Measurements from ENCODE around the gene ZNF165. TPM values are rescaled to one million over a fixed set of nuclear protein-coding genes. Genes with fewer than 3 reads are reported as not detected.

The ZNF165 gene
- total RNA-seq, 2 experiments from 2014 or later: 5.1 to 5.5 TPM

DNA sequence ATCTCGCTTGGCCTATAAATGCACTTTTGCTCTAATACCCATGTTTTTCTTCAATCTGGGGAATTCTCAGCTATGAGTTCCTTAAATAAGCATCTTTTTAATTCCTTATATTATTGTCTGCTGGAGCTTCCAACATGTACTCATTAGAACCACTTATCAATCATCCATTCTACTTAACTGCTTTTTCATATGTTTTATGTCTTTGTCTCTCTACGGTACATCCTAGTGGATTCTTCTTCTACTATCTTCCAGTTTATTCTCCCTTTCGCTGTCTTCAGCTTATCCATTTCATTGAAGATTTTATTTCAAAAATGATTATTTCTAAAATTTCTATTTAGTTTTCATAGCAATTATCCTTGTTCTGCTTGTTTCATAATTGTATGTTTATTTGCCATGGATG, 31.6 kb downstream of the ZNF165 start:
- ChIA-PET CTCF (no interaction called here), POLR2A (no interaction called here)

DNA sequence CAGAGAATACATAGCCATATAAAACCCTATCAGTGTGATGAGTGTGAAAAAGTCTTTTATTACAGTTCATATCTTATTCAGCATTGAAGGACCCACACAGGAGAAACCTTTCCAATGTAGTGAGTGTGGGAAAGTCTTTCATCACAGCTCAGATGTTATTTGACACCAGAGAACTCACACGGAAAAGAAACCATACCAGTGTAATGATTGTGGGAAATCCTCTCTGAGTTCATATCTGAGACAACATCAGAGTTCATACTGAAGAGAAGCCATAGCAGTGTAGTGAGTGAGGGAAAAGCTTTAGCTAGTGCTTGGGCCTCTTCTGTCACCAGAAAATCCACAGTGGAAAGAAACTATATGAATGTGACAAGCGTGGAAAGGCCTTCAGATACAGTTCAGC, 35.4 kb downstream of the ZNF165 start:
- Histone ChIP-seq H3K36me3 (ENCODE audit: insufficient read depth, low read length) (peaks cover 50% of the 10 kb centered on the region), H3K9me3 (ENCODE audit: control insufficient read depth in 1 of 2, insufficient read depth in 1 of 2, low read length in 2 of 2) (no peaks in the 10 kb centered on the region), H3K27ac (ENCODE audit: low read depth in 1 of 2, low read length in 2 of 2) (no peak overlapping the region), H3K4me1 (ENCODE audit: insufficient read depth, low read length) (no peaks in the 10 kb centered on the region), H3K27me3 (ENCODE audit: control insufficient read depth in 1 of 2, insufficient read depth in 2 of 2, low read length in 2 of 2) (no peaks in the 10 kb centered on the region), H3K4me3 (ENCODE audit: low read length) (no peak overlapping the region)
- ATAC-seq (ENCODE audit: poor library complexity) (no peak), DNase-seq (no peak)
- Mint-ChIP-seq H3K4me1 (ENCODE audit: low read depth) (no peaks in the 10 kb centered on the region), H3K4me3 (no peak overlapping the region), H3K9me3 (no peaks in the 10 kb centered on the region), H3K27me3 (no peaks in the 10 kb centered on the region), H3K27ac (no peak overlapping the region), H3K36me3 (ENCODE audit: low read depth) (peaks cover 53% of the 10 kb centered on the region)
- intact Hi-C loops (cut with DNase I, micrococcal nuclease): no loop called here
- TF ChIP-seq, protein P1, sequence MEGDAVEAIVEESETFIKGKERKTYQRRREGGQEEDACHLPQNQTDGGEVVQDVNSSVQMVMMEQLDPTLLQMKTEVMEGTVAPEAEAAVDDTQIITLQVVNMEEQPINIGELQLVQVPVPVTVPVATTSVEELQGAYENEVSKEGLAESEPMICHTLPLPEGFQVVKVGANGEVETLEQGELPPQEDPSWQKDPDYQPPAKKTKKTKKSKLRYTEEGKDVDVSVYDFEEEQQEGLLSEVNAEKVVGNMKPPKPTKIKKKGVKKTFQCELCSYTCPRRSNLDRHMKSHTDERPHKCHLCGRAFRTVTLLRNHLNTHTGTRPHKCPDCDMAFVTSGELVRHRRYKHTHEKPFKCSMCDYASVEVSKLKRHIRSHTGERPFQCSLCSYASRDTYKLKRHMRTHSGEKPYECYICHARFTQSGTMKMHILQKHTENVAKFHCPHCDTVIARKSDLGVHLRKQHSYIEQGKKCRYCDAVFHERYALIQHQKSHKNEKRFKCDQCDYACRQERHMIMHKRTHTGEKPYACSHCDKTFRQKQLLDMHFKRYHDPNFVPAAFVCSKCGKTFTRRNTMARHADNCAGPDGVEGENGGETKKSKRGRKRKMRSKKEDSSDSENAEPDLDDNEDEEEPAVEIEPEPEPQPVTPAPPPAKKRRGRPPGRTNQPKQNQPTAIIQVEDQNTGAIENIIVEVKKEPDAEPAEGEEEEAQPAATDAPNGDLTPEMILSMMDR (IDR thresholded peaks at IDR 0.05): no peak
- CTCF ChIA-PET: no interaction called here
- POLR2A ChIA-PET: interaction anchor here (1.0 kb wide), 1 partner anchor 11 kb away, joined by 3 read pairs; no protein-coding TSS in a partner anchor

More for the DNA sequence above, 31.6 kb downstream of the ZNF165 start:
- H3K36me3 ChIP-seq (ENCODE audit: insufficient read depth, low read length): peaks cover 28% of the 10 kb centered on the region
- no peak overlapping the region for H3K27ac ChIP-seq (ENCODE audit: low read depth in 1 of 2, low read length in 2 of 2)
- DNase-seq (no peak), ATAC-seq (ENCODE audit: poor library complexity) (no peak)
- no peak overlapping the region for H3K4me3 Mint-ChIP-seq
- H3K4me3 ChIP-seq (ENCODE audit: low read length): no peak overlapping the region
- H3K9me3 ChIP-seq (ENCODE audit: control insufficient read depth in 1 of 2, insufficient read depth in 1 of 2, low read length in 2 of 2): no peaks in the 10 kb centered on the region
- no peaks in the 10 kb centered on the region for H3K9me3 Mint-ChIP-seq
- no peaks in the 10 kb centered on the region for H3K4me1 Mint-ChIP-seq (ENCODE audit: low read depth)
- no peak overlapping the region for H3K27ac Mint-ChIP-seq
- intact Hi-C loops (cut with DNase I, micrococcal nuclease): no loop called here
- H3K27me3 Mint-ChIP-seq: no peaks in the 10 kb centered on the region
- no peaks in the 10 kb centered on the region for H3K27me3 ChIP-seq (ENCODE audit: control insufficient read depth in 1 of 2, insufficient read depth in 2 of 2, low read length in 2 of 2)
- TF ChIP-seq, protein P1 (IDR thresholded peaks at IDR 0.05): no peak
- no peaks in the 10 kb centered on the region for H3K4me1 ChIP-seq (ENCODE audit: insufficient read depth, low read length)
- peaks cover 22% of the 10 kb centered on the region for H3K36me3 Mint-ChIP-seq (ENCODE audit: low read depth)

DNA sequence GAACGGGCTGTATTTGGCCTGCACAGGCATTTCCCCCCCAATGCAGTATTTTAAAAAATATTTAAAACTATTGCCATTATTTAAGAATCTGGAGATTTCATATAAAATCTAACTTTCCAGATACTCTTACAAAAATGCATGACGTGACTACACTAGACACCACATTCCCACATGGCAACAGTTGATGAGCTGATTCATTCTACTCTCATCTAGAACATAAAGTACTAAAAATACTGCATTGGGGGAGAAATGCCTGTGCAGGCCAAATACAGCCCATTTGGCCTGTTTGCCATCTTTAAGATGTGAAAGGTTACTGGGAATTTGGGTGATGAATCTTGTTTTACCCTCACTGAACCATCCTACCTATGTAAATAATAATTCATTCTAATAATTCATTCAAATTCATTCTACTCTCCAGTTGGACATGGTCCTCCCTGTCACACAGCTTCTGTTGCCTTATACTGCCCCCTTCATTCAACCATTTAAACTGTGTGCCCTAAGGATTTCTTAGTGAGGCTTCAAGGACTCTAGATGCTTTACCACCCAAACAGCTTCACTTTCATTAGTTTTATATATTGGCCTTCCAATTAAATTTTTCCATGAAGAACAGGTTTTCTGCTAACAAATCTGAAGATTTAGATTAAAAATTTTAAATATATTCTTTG, 37.1 kb downstream of the ZNF165 start:
- no peaks in the 10 kb centered on the region for H3K27me3 ChIP-seq (ENCODE audit: control insufficient read depth in 1 of 2, insufficient read depth in 2 of 2, low read length in 2 of 2)
- DNase-seq (no peak), ATAC-seq (ENCODE audit: poor library complexity) (no peak)
- Mint-ChIP-seq H3K4me1 (ENCODE audit: low read depth) (no peaks in the 10 kb centered on the region), H3K36me3 (ENCODE audit: low read depth) (peaks cover 54% of the 10 kb centered on the region), H3K9me3 (no peaks in the 10 kb centered on the region), H3K27ac (no peak overlapping the region), H3K4me3 (no peak overlapping the region), H3K27me3 (no peaks in the 10 kb centered on the region)
- H3K36me3 ChIP-seq (ENCODE audit: insufficient read depth, low read length): peaks cover 53% of the 10 kb centered on the region
- intact Hi-C loops (cut with DNase I, micrococcal nuclease): no loop called here
- no peaks in the 10 kb centered on the region for H3K9me3 ChIP-seq (ENCODE audit: control insufficient read depth in 1 of 2, insufficient read depth in 1 of 2, low read length in 2 of 2)
- no peaks in the 10 kb centered on the region for H3K4me1 ChIP-seq (ENCODE audit: insufficient read depth, low read length)
- CTCF ChIA-PET: interaction anchor here (1.0 to 1.1 kb wide), 2 partner anchors 13 to 24 kb away, joined by 3 read pairs; partner anchors contain the start of gene ZKSCAN8
- POLR2A ChIA-PET: interaction anchor here (0.6 kb wide), 1 partner anchor 20 kb away, joined by 3 read pairs; no protein-coding TSS in a partner anchor
- no peak overlapping the region for H3K4me3 ChIP-seq (ENCODE audit: low read length)
- TF ChIP-seq, protein P1 (IDR thresholded peaks at IDR 0.05): no peak
- H3K27ac ChIP-seq (ENCODE audit: low read depth in 1 of 2, low read length in 2 of 2): no peak overlapping the region
